Measurements from ENCODE around the gene DOCK8.

DNA sequence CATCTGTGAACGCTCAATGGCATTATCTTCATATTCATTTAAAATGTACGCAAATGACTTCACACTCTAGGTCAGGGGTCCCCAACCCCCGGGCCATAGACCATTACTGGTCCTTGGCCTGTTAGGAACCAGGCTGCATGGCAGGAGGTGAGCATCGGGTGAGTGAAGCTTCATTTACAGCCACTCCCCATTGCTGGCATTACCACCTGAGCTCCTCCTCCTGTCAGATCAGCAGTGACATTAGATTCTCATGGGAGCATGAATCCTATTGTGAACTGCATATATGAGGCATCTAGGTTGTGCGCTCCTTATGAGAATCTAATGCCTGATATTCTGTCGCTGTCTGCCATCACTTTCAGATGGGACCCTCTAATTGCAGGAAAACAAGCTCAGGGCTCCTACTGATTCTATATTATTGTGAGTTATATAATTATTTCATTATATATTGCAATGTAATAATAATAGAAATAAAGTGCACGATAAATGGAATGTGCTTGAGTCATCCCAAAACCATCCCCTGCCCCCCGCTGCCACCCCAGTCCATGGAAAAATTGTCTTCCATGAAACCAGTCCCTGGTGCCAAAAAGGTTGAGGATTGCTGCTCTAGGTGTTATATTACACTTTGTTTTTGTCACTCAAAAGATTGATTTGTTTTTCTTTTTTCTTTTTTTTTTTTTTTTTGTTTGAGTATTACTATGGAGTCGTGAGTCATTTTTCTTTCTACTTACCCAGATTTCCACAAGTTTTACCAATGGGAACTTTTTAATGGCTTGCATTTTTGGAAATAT is 127.2 kb downstream of the DOCK8 start:
- TF ChIP-seq ARNT (IDR thresholded peaks at IDR 0.05) (no peak), SUZ12 (IDR thresholded peaks at IDR 0.05) (no peak), FOXM1 (IDR thresholded peaks at IDR 0.05; ENCODE audit: borderline replicate concordance) (no peak), ZNF384 (IDR thresholded peaks at IDR 0.05) (no peak), SP1 (IDR thresholded peaks at IDR 0.05) (no peak), CTBP1 (IDR thresholded peaks at IDR 0.05; ENCODE audit: borderline replicate concordance) (no peak), BHLHE40 (IDR thresholded peaks at IDR 0.05; ENCODE audit: borderline replicate concordance) (no peak), HDGF (IDR thresholded peaks at IDR 0.05; ENCODE audit: borderline replicate concordance) (no peak), NFRKB (IDR thresholded peaks at IDR 0.05) (no peak), FOXA1 (IDR thresholded peaks at IDR 0.05) (no peak), ELF4 (IDR thresholded peaks at IDR 0.05) (no peak), LEF1 (IDR thresholded peaks at IDR 0.05; ENCODE audit: borderline replicate concordance) (no peak)
- TF ChIP-seq, protein P1, sequence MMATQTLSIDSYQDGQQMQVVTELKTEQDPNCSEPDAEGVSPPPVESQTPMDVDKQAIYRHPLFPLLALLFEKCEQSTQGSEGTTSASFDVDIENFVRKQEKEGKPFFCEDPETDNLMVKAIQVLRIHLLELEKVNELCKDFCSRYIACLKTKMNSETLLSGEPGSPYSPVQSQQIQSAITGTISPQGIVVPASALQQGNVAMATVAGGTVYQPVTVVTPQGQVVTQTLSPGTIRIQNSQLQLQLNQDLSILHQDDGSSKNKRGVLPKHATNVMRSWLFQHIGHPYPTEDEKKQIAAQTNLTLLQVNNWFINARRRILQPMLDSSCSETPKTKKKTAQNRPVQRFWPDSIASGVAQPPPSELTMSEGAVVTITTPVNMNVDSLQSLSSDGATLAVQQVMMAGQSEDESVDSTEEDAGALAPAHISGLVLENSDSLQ (IDR thresholded peaks at IDR 0.05), result no peak
